ENCODE measurements around the gene RAB22A. TPM values are rescaled to one million over a fixed set of nuclear protein-coding genes. Genes with fewer than 3 reads are reported as not detected.
"Not testable (repeated sequence)": the region's sequence is repeated elsewhere in the genome, so short reads cannot be mapped to it uniquely, and the experiment has no call there.

The RAB22A gene
- total RNA-seq, 1 donor from 2014 or later: 9.5 TPM

DNA sequence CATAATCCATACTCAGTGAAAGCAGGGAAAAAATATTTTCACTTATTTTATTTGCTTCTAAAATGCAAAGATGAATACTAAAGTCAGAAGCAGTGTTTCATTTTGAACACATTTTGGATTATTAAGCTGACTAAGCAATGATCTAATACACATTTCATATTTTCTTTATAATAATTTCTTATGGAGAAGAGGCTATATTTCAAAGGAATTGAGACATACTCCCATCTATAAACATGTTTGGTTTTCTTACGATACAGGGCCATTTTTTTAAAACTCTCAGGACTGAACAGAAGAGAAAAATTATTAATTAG lies 52.6 kb downstream of the RAB22A start:
- DNase-seq: no peak
- Mint-ChIP-seq H3K27me3 (ENCODE audit: unreplicated experiment) (peaks cover 4% of the 10 kb centered on the region), H3K9me3 (ENCODE audit: unreplicated experiment) (peaks cover 3% of the 10 kb centered on the region), H3K27ac (ENCODE audit: unreplicated experiment) (no peak overlapping the region), H3K4me1 (ENCODE audit: low read depth, unreplicated experiment) (peaks cover 25% of the 10 kb centered on the region), H3K36me3 (ENCODE audit: unreplicated experiment) (no peaks in the 10 kb centered on the region), H3K4me3 (ENCODE audit: unreplicated experiment) (no peak overlapping the region)
- no peak for TF ChIP-seq CTCF (IDR thresholded peaks at IDR 0.05; ENCODE audit: partially characterized antibody, unreplicated experiment)

DNA sequence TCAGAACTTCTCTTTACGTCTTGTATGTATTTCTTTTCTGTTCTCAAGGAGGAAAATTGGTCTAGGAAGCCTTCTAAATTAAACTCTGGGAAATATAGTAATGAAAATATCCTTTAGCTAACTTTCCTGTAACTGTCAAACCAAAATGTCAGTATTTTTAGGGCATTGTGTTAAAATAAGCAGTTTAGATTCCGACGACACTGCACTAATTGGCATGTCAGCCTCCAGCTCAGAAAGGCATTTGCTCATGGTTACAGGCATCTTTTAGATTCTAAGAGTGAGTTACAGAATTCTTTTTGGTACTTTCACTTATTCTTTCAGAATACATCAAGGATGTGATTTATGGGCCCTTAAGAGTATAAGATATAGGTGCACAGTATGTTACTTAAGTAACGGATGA lies 53.5 kb downstream of the RAB22A start:
- H3K36me3 Mint-ChIP-seq (ENCODE audit: unreplicated experiment): no peaks in the 10 kb centered on the region
- no peak for TF ChIP-seq CTCF (IDR thresholded peaks at IDR 0.05; ENCODE audit: partially characterized antibody, unreplicated experiment)
- H3K27ac Mint-ChIP-seq (ENCODE audit: unreplicated experiment): no peak overlapping the region
- H3K27me3 Mint-ChIP-seq (ENCODE audit: unreplicated experiment): peaks cover 4% of the 10 kb centered on the region
- no peak overlapping the region for H3K4me3 Mint-ChIP-seq (ENCODE audit: unreplicated experiment)
- peaks cover 3% of the 10 kb centered on the region for H3K9me3 Mint-ChIP-seq (ENCODE audit: unreplicated experiment)
- H3K4me1 Mint-ChIP-seq (ENCODE audit: low read depth, unreplicated experiment): peaks cover 25% of the 10 kb centered on the region
- no peak for DNase-seq

GRCh38 chr20:58366866-58367265 lies 57.4 kb downstream of the RAB22A start:
- Mint-ChIP-seq H3K36me3 (ENCODE audit: unreplicated experiment) (no peaks in the 10 kb centered on the region), H3K9me3 (ENCODE audit: unreplicated experiment) (peaks cover 3% of the 10 kb centered on the region), H3K4me3 (ENCODE audit: unreplicated experiment) (no peak overlapping the region), H3K27ac (ENCODE audit: unreplicated experiment) (peak overlapping the region; percentile 87), H3K4me1 (ENCODE audit: low read depth, unreplicated experiment) (peaks cover 6% of the 10 kb centered on the region), H3K27me3 (ENCODE audit: unreplicated experiment) (peaks cover 4% of the 10 kb centered on the region)
- TF ChIP-seq CTCF (IDR thresholded peaks at IDR 0.05; ENCODE audit: partially characterized antibody, unreplicated experiment): no peak
- DNase-seq: no peak

DNA sequence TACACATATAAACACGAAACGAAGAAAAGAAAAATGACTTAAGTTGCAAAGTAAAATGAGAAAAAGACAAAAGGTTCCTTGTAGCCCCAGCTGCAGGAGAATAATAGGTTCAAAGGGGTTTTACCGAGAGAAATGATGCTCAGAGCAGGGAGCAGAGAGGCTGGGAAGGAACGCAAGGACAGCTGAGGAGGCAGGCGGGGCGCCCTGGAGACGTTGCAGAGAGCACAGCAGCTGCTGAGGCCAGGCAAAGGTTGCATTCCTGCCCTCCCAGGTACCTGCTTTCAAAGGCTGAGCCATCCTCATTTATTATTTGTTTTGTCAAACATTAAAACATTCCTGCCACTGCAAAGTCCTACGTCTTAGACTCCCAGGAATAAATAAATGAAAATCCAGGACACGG lies 63.3 kb downstream of the RAB22A start:
- DNase-seq: peak; percentile 35
- Mint-ChIP-seq H3K27me3 (ENCODE audit: unreplicated experiment) (peaks cover 5% of the 10 kb centered on the region), H3K27ac (ENCODE audit: unreplicated experiment) (no peak overlapping the region), H3K9me3 (ENCODE audit: unreplicated experiment) (no peaks in the 10 kb centered on the region), H3K4me1 (ENCODE audit: low read depth, unreplicated experiment) (peaks cover 16% of the 10 kb centered on the region), H3K36me3 (ENCODE audit: unreplicated experiment) (no peaks in the 10 kb centered on the region), H3K4me3 (ENCODE audit: unreplicated experiment) (no peak overlapping the region)
- TF ChIP-seq CTCF (IDR thresholded peaks at IDR 0.05; ENCODE audit: partially characterized antibody, unreplicated experiment): no peak

DNA sequence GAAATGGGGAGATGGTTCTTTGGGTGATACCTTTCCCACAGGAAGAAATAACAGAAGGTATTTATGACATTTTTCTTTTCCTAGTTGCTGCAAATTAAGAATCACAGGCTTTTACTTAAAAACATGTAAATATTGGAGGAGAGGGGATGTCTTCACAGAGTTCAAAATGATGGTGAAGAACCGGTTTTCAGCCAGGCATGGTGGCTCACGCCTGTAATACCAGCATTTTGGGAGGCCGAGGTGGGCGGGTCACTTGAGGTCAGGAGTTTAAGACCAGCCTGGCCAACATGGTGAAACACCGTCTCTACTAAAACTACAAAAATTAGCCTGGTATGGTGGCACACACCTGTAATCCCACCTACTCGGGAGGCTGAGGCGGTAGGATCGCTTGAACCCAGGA lies 63.8 kb downstream of the RAB22A start:
- H3K36me3 Mint-ChIP-seq (ENCODE audit: unreplicated experiment); DNase-seq; H3K9me3 Mint-ChIP-seq (ENCODE audit: unreplicated experiment); H3K27me3 Mint-ChIP-seq (ENCODE audit: unreplicated experiment); H3K27ac Mint-ChIP-seq (ENCODE audit: unreplicated experiment); H3K4me3 Mint-ChIP-seq (ENCODE audit: unreplicated experiment): not testable (repeated sequence)
- peaks cover 16% of the 10 kb centered on the region for H3K4me1 Mint-ChIP-seq (ENCODE audit: low read depth, unreplicated experiment)

Measured in glutamatergic neuron (in vitro differentiated cells).